GM12801 (cell line): ENCODE measurements around the gene MITF.

Experiments
- CTCF ChIP-seq: IDR thresholded peaks from one replicate; pipeline ENCODE4 v1.5.1; 2011; ENCODE audit warnings: control low read depth; ENCODE audit not compliant: insufficient read length; ENCODE audit errors: extremely low read depth

The MITF gene

GRCh38 chr3:69770219-69770618 lies 31.0 kb downstream of the MITF start:
- TF ChIP-seq CTCF = no peak

DNA sequence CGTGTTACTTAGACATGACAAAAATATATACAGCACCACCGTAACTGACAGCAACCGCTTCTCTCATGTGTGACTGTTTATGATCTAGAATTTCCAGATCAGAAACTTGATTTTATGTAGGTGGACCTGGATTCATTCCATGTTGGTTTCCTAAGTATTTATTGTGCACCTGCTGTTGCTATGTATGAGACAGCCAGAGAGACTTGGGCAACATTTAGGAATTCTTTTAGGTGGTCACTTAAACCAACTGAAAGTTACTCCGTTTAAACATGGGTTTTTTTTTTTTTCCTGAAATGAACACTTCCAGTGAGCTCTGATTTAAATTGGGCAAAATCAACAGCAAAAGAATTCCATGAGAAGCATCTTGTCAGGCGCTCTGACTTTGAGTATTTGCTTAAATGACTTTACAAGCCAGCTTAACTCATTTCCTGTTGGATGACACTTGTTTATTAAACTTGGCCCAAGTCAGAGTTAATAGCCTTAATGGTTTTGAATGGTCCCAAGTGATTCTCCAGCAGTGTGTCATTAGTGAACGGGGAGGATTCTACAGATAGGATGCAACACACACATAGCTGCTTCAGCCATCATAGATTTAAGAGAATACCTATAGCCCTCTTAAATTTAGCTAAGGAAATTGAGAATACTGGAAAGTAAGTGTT lies 31.8 kb downstream of the MITF start:
- no peak for TF ChIP-seq CTCF

DNA sequence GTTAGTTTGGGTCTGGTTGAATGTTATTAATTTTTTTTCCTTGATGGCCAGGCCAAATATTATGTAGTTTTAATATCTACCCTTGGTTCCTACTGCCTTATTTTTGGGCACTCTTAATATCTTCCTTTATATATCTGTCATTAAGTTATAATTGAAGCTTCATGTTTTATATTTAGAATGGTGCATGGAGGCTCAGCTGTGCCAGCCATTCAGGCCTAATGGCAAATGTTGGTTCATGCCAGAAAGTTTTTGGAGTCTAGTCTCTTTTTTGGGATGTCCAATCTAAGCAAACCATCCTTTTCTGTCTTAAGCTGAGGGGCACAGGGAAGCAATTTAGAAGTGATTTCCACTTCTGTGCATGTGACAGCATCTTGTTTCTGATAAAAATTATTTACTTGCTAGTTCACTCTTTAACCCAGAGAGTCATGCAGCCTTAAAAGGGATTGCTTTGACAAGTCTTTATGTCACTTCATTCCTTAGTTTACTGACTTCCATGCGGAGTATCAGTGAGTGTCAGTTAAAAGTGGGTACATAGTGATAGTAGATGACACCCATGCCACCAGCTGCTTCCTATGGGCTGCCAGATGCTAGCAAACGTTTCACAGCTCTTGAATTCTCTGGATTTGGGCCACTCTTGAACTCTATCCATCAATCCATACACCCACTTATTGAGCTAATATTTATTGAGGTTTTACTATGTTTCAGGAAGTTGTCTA lies 33.0 kb downstream of the MITF start:
- no peak for TF ChIP-seq CTCF

GRCh38 chr3:69774029-69774428 lies 34.8 kb downstream of the MITF start:
- no peak for TF ChIP-seq CTCF

DNA sequence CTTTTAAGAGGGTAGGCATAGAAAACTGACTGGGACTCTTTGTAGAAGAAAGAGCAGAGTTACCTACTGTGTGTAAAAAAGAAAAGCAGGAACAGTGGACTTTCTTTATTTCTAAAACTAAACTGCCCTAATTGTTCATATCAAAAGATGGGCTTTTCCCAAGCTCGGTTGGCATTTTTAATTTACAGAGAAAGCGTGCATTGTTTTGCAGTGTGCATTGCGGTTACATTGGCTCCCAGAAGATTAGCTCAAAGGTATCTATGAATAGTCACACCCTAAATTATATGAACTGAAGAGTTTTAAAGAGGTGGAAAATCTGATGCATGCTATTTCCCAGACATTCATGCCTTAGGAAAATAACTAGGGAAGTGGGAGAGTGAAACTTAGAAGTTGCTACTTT lies 36.5 kb downstream of the MITF start:
- TF ChIP-seq CTCF = no peak

GRCh38 chr3:69776289-69776688 lies 37.0 kb downstream of the MITF start:
- no peak for TF ChIP-seq CTCF

DNA sequence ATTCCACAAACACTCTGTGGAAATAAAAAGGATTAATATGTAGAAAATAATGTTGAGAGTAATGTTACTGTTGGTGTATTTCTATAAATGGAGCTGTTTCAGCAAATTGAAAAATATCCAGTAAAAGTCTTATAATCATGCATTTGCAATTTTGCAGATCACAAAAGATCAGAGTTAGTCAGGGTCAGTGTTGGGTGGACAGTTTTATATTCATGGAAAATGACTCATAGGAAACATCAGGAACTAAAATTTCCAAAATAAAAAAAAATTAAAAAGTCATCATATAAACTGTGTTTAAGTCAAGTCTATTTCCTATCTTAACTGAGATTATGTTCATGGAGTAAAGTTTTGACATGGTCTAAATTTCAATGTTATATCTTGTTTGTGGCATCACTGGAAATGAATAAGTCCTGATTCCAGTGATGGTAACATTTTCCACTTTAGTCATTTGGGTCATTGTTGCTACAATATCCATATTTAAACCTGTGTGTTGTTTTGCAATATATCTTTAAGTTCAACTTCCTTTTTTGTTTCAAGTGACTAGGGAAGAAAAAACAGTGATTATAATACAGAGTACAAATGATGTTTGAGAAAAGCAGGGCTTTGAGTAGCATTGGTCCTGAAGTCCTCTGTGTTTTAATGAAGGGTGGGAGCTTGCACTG lies 37.8 kb downstream of the MITF start:
- no peak for TF ChIP-seq CTCF
